K562 (cell line): ENCODE data around the gene ORAI3. TPM values are rescaled to one million over a fixed set of nuclear protein-coding genes. Genes with fewer than 3 reads are reported as not detected.

ENCODE experiments used
- ILF3 ChIP-seq: fragments of 450-650 bp; IDR thresholded peaks from 2 replicates; pipeline ENCODE4 v1.6.1; 2018; ENCODE audit warnings: antibody characterized with exemption, mild to moderate bottlenecking, moderate library complexity, borderline replicate concordance
- ILK ChIP-seq: fragments of 450-650 bp; IDR thresholded peaks from 2 replicates; pipeline ENCODE4 v1.6.1; 2016; ENCODE audit warnings: missing genetic modification characterization, low read depth, mild to moderate bottlenecking, missing compliant biosample characterization, moderate library complexity, borderline replicate concordance
- MCM2 ChIP-seq: fragments of 450-650 bp; IDR thresholded peaks from 2 replicates; pipeline ENCODE4 v1.6.1; 2017; ENCODE audit warnings: low read depth, mild to moderate bottlenecking
- MTA3 ChIP-seq: fragments of 450-650 bp; formaldehyde crosslinking; IDR thresholded peaks from 2 replicates; pipeline ENCODE4 v1.6.1; 2017; ENCODE audit warnings: mild to moderate bottlenecking, borderline replicate concordance
- NFATC3 ChIP-seq: fragments of 450-650 bp; IDR thresholded peaks from 2 replicates; pipeline ENCODE4 v1.6.1; 2017; ENCODE audit warnings: mild to moderate bottlenecking
- NFXL1 ChIP-seq: fragments of 450-650 bp; formaldehyde crosslinking; IDR thresholded peaks from 2 replicates; pipeline ENCODE4 v1.4.0; 2021; ENCODE audit warnings: mild to moderate bottlenecking
- SMARCC2 ChIP-seq: fragments of 450-650 bp; IDR thresholded peaks from 2 replicates; pipeline ENCODE4 v1.6.1; 2017; ENCODE audit warnings: antibody characterized with exemption, moderate library complexity, mild to moderate bottlenecking, low read depth
- ZNF324 ChIP-seq: fragments of 250-450 bp; sonication (Bioruptor Pico); IDR thresholded peaks from 2 replicates; pipeline ENCODE4 v1.4.0; 2020; ENCODE audit warnings: mild to moderate bottlenecking
- ZNF586 ChIP-seq: fragments of 450-650 bp; formaldehyde crosslinking; conservative IDR thresholded peaks from 2 replicates; pipeline ENCODE4 v1.4.0; 2020; ENCODE audit warnings: mild to moderate bottlenecking, moderate library complexity
- polyA plus RNA-seq, 8 experiments: library from polyadenylated mRNA; depleted of rRNA in 4 of 8; stranded (reverse) in 5 of 8; unstranded in 3 of 8; fragments of >200 nt; fragmentation: Nextera tagmentation in 2 of 8; fragmentation: Illumina TruSeq in 1 of 8; extraction: Ambion mirVana in 2 of 8; extraction: Trizol in 1 of 8; gene quantifications; 2 replicates each; pipeline versions ENCODE4 v1.2.1 to v1.2.3, GENCODE V29; 2011 to 2014; ENCODE audit warnings: inconsistent platforms in 1 of 8, missing spikeins in 1 of 8
- total RNA-seq, 7 experiments: library from RNA; depleted of rRNA in 6 of 7; stranded (reverse); fragments of >200 nt in 6 of 7; fragmentation: Illumina TruSeq in 2 of 7; extraction: Trizol in 2 of 7; gene quantifications; 2 replicates each; pipeline versions ENCODE4 v1.2.1 to v1.2.3, GENCODE V29; 2011 to 2021; ENCODE audit warnings: low replicate concordance in 1 of 7
- TF ChIP-seq, protein P1 (sequence below): fragments of 450-650 bp; IDR thresholded peaks from 2 replicates; pipeline ENCODE4 v1.6.1; 2018; ENCODE audit not compliant: partially characterized antibody
- TF ChIP-seq, protein P2 (sequence below): IDR thresholded peaks from 3 replicates; pipeline ENCODE4 v1.6.1; 2011; ENCODE audit warnings: borderline replicate concordance, mild to moderate bottlenecking; ENCODE audit not compliant: insufficient read length, insufficient read depth
- TF ChIP-seq, protein P3 (sequence below): conservative IDR thresholded peaks from 2 replicates; pipeline ENCODE4 v1.6.1; 2011; ENCODE audit warnings: low read depth, mild to moderate bottlenecking, low read length; ENCODE audit not compliant: control insufficient read depth
- TF ChIP-seq, protein P4 (sequence below): sonication (generic); formaldehyde crosslinking; IDR thresholded peaks from 2 replicates; pipeline ENCODE4 v1.8.0; 2023; ENCODE audit warnings: mild to moderate bottlenecking, missing genetic modification reagents
- TF ChIP-seq, protein P5 (sequence below): sonication (generic); formaldehyde crosslinking; IDR thresholded peaks from 2 replicates; pipeline ENCODE4 v1.8.1; 2023; ENCODE audit warnings: mild to moderate bottlenecking, missing genetic modification reagents

Gene ORAI3
- total and polyA plus RNA-seq, 9 of the 15 experiments (the other 6 are each of a cell fraction or from before 2014, with no cell fraction given) = 4.9 to 23.3 (median 14.1) TPM

DNA sequence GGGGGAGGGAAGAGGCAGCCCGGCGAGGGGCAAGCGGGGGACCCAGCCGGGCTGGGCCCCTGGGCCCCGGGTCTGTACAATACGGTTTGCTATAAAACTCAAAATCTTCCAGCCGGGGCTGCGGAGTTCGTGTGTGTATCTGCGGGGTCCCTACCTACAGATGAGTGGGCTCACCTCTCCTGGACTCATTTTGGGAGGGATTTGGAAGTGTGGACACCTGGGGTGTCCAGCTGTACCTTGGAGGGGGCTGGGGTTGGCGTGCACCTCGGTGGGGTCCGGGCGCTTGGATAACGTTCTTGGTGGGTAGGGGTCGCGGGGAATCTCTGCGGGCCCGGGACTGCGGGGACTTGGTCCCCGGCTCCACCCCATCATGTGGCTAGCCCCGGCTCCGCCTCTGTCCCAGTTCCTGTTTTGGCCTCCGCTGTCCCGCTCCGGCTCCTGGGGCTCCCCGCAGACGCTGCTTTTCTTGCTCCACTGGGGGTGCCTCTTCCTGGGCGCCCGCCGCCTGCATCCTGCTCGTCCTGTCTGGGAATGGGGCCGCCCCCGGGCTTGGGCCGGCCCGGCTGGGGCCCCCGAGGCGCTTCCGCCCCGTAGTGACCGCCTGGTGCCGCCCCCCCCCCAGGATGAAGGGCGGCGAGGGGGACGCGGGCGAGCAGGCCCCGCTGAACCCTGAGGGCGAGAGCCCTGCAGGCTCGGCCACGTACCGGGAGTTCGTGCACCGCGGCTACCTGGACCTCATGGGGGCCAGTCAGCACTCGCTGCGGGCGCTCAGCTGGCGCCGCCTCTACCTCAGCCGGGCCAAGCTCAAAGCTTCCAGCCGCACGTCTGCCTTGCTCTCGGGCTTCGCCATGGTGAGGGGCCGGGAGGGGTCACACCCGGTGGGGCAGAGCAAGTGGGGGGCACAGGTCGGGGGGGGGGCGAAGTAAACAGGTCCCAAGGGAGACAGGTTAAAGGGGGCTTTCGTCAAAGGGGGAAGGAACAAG, at the start of gene ORAI3 (continued):
- TF ChIP-seq, protein P1, sequence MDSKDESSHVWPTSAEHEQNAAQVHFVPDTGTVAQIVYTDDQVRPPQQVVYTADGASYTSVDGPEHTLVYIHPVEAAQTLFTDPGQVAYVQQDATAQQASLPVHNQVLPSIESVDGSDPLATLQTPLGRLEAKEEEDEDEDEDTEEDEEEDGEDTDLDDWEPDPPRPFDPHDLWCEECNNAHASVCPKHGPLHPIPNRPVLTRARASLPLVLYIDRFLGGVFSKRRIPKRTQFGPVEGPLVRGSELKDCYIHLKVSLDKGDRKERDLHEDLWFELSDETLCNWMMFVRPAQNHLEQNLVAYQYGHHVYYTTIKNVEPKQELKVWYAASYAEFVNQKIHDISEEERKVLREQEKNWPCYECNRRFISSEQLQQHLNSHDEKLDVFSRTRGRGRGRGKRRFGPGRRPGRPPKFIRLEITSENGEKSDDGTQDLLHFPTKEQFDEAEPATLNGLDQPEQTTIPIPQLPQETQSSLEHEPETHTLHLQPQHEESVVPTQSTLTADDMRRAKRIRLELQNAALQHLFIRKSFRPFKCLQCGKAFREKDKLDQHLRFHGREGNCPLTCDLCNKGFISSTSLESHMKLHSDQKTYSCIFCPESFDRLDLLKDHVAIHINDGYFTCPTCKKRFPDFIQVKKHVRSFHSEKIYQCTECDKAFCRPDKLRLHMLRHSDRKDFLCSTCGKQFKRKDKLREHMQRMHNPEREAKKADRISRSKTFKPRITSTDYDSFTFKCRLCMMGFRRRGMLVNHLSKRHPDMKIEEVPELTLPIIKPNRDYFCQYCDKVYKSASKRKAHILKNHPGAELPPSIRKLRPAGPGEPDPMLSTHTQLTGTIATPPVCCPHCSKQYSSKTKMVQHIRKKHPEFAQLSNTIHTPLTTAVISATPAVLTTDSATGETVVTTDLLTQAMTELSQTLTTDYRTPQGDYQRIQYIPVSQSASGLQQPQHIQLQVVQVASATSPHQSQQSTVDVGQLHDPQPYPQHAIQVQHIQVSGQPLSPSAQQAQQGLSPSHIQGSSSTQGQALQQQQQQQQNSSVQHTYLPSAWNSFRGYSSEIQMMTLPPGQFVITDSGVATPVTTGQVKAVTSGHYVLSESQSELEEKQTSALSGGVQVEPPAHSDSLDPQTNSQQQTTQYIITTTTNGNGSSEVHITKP = peak; percentile 72
- TF ChIP-seq, protein P2, sequence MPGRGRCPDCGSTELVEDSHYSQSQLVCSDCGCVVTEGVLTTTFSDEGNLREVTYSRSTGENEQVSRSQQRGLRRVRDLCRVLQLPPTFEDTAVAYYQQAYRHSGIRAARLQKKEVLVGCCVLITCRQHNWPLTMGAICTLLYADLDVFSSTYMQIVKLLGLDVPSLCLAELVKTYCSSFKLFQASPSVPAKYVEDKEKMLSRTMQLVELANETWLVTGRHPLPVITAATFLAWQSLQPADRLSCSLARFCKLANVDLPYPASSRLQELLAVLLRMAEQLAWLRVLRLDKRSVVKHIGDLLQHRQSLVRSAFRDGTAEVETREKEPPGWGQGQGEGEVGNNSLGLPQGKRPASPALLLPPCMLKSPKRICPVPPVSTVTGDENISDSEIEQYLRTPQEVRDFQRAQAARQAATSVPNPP = no peak
- TF ChIP-seq MCM2 (no peak), MTA3 (peak; percentile 60; the same call in 1 of the 2 replicates), ILF3 (no peak), NFATC3 (no peak), SMARCC2 (no peak), ILK (tag) (no peak), ZNF324 (CRISPR knock-in tag) (no peak), ZNF586 (no peak), NFXL1 (no peak)
- TF ChIP-seq, protein P3, sequence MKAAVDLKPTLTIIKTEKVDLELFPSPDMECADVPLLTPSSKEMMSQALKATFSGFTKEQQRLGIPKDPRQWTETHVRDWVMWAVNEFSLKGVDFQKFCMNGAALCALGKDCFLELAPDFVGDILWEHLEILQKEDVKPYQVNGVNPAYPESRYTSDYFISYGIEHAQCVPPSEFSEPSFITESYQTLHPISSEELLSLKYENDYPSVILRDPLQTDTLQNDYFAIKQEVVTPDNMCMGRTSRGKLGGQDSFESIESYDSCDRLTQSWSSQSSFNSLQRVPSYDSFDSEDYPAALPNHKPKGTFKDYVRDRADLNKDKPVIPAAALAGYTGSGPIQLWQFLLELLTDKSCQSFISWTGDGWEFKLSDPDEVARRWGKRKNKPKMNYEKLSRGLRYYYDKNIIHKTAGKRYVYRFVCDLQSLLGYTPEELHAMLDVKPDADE = peak; percentile 30
- TF ChIP-seq, protein P4, sequence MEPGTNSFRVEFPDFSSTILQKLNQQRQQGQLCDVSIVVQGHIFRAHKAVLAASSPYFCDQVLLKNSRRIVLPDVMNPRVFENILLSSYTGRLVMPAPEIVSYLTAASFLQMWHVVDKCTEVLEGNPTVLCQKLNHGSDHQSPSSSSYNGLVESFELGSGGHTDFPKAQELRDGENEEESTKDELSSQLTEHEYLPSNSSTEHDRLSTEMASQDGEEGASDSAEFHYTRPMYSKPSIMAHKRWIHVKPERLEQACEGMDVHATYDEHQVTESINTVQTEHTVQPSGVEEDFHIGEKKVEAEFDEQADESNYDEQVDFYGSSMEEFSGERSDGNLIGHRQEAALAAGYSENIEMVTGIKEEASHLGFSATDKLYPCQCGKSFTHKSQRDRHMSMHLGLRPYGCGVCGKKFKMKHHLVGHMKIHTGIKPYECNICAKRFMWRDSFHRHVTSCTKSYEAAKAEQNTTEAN = no peak
- TF ChIP-seq, protein P5, sequence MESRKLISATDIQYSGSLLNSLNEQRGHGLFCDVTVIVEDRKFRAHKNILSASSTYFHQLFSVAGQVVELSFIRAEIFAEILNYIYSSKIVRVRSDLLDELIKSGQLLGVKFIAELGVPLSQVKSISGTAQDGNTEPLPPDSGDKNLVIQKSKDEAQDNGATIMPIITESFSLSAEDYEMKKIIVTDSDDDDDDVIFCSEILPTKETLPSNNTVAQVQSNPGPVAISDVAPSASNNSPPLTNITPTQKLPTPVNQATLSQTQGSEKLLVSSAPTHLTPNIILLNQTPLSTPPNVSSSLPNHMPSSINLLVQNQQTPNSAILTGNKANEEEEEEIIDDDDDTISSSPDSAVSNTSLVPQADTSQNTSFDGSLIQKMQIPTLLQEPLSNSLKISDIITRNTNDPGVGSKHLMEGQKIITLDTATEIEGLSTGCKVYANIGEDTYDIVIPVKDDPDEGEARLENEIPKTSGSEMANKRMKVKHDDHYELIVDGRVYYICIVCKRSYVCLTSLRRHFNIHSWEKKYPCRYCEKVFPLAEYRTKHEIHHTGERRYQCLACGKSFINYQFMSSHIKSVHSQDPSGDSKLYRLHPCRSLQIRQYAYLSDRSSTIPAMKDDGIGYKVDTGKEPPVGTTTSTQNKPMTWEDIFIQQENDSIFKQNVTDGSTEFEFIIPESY (CRISPR knock-in tag) = no peak
